ENCODE measurements around the gene IGLON5. TPM values are rescaled to one million over a fixed set of nuclear protein-coding genes. Genes with fewer than 3 reads are reported as not detected.

IGLON5 gene
- total and polyA plus RNA-seq, 2 experiments from 2014 or later = 5.0 to 29.1 TPM

- TF ChIP-seq ZNF462 (CRISPR knock-in tag; IDR thresholded peaks at IDR 0.05) = no peak
- TF ChIP-seq ZNF114 (CRISPR knock-in tag; IDR thresholded peaks at IDR 0.05) = no peak
- TF ChIP-seq POLR2AphosphoS5 (IDR thresholded peaks at IDR 0.05; ENCODE audit: low read depth) = peak; percentile 23; the same call in 1 of the 2 replicates
- TF ChIP-seq REST (IDR thresholded peaks at IDR 0.05; ENCODE audit: unreplicated experiment) = no peak
Observed at GRCh38 chr19:51338563-51339312, 27.3 kb downstream of the IGLON5 start (continued).

GRCh38 chr19:51339313-51339686, 27.9 kb downstream of the IGLON5 start:
- H3K36me3 ChIP-seq (ENCODE audit: insufficient read depth) = no peaks in the 10 kb centered on the region
- no peaks in the 10 kb centered on the region for H3K79me2 ChIP-seq (replicated peaks; ENCODE audit: insufficient read depth)
- peaks cover 28% of the 10 kb centered on the region for H3K4me1 Mint-ChIP-seq
- H4K20me1 ChIP-seq (replicated peaks; ENCODE audit: insufficient read depth) = no peaks in the 10 kb centered on the region
- peak overlapping the region; percentile 71 for H3K27ac ChIP-seq (ENCODE audit: low read depth)
- H3K4me2 ChIP-seq = peak overlapping the region; percentile 72
- peaks cover 16% of the 10 kb centered on the region for H3K27me3 ChIP-seq (ENCODE audit: insufficient read depth)
- H3F3A ChIP-seq (replicated peaks; ENCODE audit: low read depth) = no peaks in the 10 kb centered on the region
- peaks cover 12% of the 10 kb centered on the region; the same call in 2 of the 3 replicates for H3K36me3 Mint-ChIP-seq (ENCODE audit: low read depth)
- peaks cover 24% of the 10 kb centered on the region for H3K27me3 Mint-ChIP-seq (ENCODE audit: insufficient read depth, low read depth, poor library complexity)
- DNase-seq (ENCODE audit: low spot score) (peak; percentile 91), ATAC-seq (peak; percentile 55)
- peak overlapping the region; percentile 77 for H2AFZ ChIP-seq
- H3K4me3 Mint-ChIP-seq = peak overlapping the region; percentile 88
- peak overlapping the region; percentile 62 for H3K4me3 ChIP-seq
- H3K9me2 ChIP-seq (ENCODE audit: insufficient read depth) = no peaks in the 10 kb centered on the region
- H3K9me3 Mint-ChIP-seq = no peaks in the 10 kb centered on the region
- peaks cover 24% of the 10 kb centered on the region for H3K4me1 ChIP-seq (ENCODE audit: insufficient read depth)
- H3K27ac Mint-ChIP-seq = peak overlapping the region; percentile 96
- no peak for TF ChIP-seq REST (IDR thresholded peaks at IDR 0.05; ENCODE audit: unreplicated experiment)
- TF ChIP-seq POLR2AphosphoS5 (IDR thresholded peaks at IDR 0.05; ENCODE audit: low read depth) = peak; percentile 4; the same call in 1 of the 2 replicates
- TF ChIP-seq CTCF (conservative IDR thresholded peaks at IDR 0.05; ENCODE audit: low read depth in 2 of 2) = 0 out of 4 replicates have a peak, but pooled peaks of 1 of the 2 experiments have one; percentile 14

Measured in GM23338 (cell line).